GM12874 (cell line): Measurements from ENCODE around the gene HELB.

Experiments used
- TF ChIP-seq, protein P1 (sequence below): IDR thresholded peaks from 2 replicates; pipeline ENCODE4 v1.5.1; 2011; ENCODE audit warnings: low read depth, mild to moderate bottlenecking, control low read depth, low read length, moderate library complexity; ENCODE audit not compliant: insufficient read depth

HELB gene

DNA sequence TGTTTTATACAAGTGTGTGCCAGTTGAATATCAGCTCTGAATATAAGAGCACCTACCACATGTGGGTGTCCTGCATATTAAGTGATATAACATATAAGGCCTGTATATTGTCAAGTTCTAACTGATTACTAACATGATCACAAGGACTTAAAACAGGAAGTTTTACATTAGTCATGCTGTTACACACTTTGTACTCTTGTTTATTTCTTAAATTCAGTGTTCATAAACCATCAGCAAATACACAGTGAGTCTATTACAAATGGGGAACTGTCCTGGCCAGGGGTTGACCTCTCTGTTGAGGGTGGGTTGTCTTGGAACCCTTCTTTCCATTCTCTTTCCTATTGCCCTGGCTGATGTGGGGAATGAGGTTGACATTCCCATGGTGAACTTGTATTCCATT lies 19.1 kb downstream of the HELB start:
- TF ChIP-seq, protein P1, sequence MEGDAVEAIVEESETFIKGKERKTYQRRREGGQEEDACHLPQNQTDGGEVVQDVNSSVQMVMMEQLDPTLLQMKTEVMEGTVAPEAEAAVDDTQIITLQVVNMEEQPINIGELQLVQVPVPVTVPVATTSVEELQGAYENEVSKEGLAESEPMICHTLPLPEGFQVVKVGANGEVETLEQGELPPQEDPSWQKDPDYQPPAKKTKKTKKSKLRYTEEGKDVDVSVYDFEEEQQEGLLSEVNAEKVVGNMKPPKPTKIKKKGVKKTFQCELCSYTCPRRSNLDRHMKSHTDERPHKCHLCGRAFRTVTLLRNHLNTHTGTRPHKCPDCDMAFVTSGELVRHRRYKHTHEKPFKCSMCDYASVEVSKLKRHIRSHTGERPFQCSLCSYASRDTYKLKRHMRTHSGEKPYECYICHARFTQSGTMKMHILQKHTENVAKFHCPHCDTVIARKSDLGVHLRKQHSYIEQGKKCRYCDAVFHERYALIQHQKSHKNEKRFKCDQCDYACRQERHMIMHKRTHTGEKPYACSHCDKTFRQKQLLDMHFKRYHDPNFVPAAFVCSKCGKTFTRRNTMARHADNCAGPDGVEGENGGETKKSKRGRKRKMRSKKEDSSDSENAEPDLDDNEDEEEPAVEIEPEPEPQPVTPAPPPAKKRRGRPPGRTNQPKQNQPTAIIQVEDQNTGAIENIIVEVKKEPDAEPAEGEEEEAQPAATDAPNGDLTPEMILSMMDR: no peak

DNA sequence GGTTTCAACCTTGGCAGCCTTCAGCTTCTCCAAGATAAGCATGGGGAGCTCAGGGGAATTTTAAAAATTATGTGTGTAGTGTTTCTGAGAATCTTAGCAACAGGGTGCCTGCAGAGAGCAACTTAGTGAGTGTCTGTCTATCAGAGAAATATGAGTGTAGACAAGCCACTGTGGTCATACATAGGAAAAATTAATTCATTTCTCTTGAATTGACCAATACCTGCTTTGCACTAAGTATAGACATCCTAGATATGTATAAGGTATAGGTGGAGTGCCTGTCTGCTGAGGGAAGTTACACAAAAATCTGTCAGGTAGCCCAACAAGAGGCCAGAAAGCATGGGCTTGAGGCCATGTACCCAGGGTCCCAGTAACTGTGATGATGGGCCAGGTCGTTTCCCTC lies 20.7 kb downstream of the HELB start:
- TF ChIP-seq, protein P1: no peak

DNA sequence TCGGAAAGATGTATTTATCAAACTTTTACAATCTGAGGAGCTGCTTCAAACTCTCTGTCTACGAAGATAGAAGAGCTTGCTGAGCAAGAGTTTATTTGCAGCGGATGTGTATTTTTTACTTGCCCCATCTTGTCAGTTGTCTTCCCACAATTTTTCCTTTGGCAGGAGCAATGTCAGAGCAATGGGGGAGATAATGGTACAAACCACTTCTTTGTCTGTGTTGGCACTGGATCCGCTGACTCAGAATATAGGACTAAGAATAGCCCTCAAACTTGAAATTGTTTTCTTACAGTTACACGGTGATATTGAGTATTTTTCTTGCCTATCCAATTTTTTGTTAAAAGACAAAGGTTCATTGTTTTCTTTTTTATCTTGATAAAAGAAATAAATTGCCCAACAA lies 27.6 kb downstream of the HELB start:
- TF ChIP-seq, protein P1: no peak

DNA sequence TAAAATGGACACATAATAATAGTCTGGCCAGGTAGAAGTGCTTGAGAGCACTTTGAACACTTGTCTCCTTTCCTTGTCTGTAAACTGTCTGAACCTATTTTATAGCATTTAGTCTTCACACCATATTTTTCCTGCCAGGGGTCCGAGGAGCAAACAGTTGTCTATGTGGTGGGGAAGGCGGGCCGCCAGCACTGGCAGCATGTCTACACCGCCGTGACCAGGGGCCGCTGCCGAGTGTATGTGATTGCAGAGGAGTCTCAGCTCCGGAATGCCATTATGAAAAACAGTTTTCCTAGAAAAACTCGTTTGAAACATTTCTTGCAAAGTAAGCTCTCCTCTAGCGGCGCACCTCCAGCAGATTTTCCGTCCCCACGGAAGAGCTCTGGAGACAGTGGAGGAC lies 28.7 kb downstream of the HELB start:
- TF ChIP-seq, protein P1: no peak

DNA sequence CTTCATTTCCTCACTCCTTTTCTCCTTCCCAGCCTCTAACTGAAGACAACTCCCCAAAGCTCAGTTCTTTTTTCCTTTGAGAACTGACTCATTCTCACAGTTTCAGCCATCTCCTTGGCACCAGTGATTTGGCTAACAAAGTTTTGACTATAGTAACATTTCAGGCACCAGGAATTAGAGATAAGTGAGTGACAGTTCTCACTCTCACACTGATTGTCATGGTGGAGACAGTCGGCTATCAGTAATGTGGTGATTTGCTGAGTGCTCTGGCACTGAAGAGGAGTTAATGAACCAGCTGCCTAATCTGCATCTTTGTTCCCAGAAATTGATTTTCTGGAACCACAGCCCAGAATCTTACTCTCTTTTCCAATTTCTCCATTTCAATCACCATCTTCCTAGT lies 29.5 kb downstream of the HELB start:
- TF ChIP-seq, protein P1: no peak

DNA sequence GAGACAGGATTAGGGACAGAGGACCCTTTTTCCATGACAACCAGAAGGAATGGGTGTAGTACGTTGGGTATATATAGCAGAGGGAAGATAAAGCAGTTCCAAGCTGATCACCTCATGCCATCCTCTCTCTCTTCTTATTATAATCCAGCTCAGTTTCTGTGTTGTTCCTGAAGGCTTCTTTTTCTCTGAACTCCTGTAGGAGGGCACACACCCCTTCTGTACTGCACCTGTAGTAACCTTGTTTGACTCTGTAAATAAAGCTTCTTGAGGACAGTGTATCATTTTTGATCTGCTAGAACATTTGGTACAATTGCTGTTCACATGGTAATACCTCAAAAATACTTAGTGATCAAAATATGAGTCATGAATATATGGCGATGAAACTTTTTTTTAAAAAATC lies 33.5 kb downstream of the HELB start:
- TF ChIP-seq, protein P1: no peak

DNA sequence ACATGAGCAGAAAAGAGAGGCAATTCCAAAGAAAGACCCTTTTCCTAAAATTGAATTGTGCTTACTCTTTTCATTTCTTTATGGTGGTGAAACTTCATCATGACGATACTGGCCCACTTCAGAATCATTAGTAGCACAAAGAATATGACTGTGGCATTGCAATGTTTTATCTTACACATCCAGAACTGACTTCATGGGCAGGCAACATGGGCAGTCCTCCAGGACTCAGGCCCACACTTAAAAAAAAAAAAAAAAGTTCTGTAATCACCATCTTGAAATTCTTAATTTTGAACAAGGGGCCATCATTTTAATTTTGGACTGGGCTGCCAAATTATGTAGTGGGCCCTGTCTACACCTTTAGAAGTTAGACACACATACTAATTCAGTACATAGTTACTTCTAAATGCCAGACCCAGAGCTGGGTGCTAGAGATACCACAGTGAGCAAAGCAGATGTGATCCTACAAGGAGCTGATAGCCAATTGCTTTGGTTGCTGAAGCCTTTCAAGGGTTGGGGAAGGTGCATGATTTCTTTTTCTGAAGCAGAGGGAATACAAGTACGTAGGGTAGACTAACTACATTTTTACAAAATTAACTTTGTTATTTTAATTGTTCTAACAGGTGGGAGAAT lies 35.2 kb downstream of the HELB start:
- TF ChIP-seq, protein P1: no peak
